ENCODE results near the gene MUC5AC. TPM values are rescaled to one million over a fixed set of nuclear protein-coding genes. Genes with fewer than 3 reads are reported as not detected.

MUC5AC gene
- total RNA-seq, 1 experiment from 2014 or later: under 0.01 TPM

DNA sequence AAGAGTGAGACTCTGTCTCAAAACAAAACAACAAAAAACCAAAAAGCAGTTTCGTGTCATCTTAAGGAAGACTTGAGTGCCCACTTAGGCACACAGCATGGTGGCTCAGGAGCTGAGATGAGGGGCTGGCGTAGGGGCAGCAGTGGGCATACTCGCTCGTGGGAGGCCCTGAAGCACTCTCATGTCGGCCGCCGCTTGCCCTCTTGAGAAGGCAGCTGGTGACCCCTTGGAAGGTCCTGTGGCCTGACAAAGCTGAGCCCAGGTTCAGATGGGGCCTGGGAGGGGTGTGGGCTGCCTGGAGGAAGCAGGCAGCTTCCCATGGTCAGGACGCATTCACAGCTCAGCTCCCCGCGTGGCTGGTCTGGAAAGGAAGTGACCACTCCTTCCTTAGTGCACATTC lies 80.1 kb downstream of the MUC5AC start:
- DNase-seq (ENCODE audit: low read depth, low spot score) (no peak), ATAC-seq (no peak)
- Histone ChIP-seq H3K27ac (ENCODE audit: low read depth, low read length) (no peak overlapping the region), H3K4me1 (ENCODE audit: control insufficient read depth in 1 of 2, insufficient read depth in 2 of 2, low read length in 2 of 2) (peaks cover 0 to 6% of the 10 kb centered on the region in 2 experiments; a peak in 1 of 4 replicates), H4K20me1 (ENCODE audit: insufficient read depth) (no peaks in the 10 kb centered on the region), H3K4me2 (ENCODE audit: low read length) (no peak overlapping the region), H2AFZ (ENCODE audit: low read depth, low read length, poor library complexity, severe bottlenecking) (no peak overlapping the region), H3K9ac (ENCODE audit: low read length) (no peak overlapping the region), H3K79me2 (ENCODE audit: insufficient read depth, low read length) (no peaks in the 10 kb centered on the region), H3K9me3 (ENCODE audit: control insufficient read depth in 1 of 2, insufficient read depth in 1 of 2, low read depth in 1 of 2, low read length in 2 of 2) (no peaks in the 10 kb centered on the region), H3K36me3 (ENCODE audit: control insufficient read depth in 1 of 2, insufficient read depth in 2 of 2, low read length in 2 of 2) (no peaks in the 10 kb centered on the region), H3K27me3 (ENCODE audit: insufficient read depth, low read length) (no peaks in the 10 kb centered on the region), H3K4me3 (replicated peaks in 1 of 2; ENCODE audit: low read depth in 1 of 2, low read length in 2 of 2) (no peak overlapping the region), H3K9me2 (ENCODE audit: insufficient read depth) (no peaks in the 10 kb centered on the region)
- ChIA-PET POLR2A (no interaction called here), CTCF (no interaction called here), RAD21 (ENCODE audit: low non-redundant PET in 1 of 2, low total read pairs in 2 of 2, uncharacterized antibody in 2 of 2, unreplicated experiment in 2 of 2) (no interaction called here)
- no TSS peak for BruUV-seq (replicated peaks)
- intact Hi-C loops (cut with micrococcal nuclease): no loop called here
- TF ChIP-seq, protein P1, sequence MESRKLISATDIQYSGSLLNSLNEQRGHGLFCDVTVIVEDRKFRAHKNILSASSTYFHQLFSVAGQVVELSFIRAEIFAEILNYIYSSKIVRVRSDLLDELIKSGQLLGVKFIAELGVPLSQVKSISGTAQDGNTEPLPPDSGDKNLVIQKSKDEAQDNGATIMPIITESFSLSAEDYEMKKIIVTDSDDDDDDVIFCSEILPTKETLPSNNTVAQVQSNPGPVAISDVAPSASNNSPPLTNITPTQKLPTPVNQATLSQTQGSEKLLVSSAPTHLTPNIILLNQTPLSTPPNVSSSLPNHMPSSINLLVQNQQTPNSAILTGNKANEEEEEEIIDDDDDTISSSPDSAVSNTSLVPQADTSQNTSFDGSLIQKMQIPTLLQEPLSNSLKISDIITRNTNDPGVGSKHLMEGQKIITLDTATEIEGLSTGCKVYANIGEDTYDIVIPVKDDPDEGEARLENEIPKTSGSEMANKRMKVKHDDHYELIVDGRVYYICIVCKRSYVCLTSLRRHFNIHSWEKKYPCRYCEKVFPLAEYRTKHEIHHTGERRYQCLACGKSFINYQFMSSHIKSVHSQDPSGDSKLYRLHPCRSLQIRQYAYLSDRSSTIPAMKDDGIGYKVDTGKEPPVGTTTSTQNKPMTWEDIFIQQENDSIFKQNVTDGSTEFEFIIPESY (IDR thresholded peaks at IDR 0.05; ENCODE audit: extremely low read depth, insufficient replicate concordance, low read length): no peak
- TF ChIP-seq, protein P2, sequence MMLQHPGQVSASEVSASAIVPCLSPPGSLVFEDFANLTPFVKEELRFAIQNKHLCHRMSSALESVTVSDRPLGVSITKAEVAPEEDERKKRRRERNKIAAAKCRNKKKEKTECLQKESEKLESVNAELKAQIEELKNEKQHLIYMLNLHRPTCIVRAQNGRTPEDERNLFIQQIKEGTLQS (IDR thresholded peaks at IDR 0.05): no peak
- no peak for TF ChIP-seq EZH2 (IDR thresholded peaks at IDR 0.05)
- no peak for TF ChIP-seq SP1 (IDR thresholded peaks at IDR 0.05; ENCODE audit: low read depth)
- TF ChIP-seq POLR2A (IDR thresholded peaks at IDR 0.05; ENCODE audit: borderline replicate concordance, extremely low read depth, insufficient read depth, insufficient read length): no peak
- TF ChIP-seq YY1 (IDR thresholded peaks at IDR 0.05; ENCODE audit: extremely low read depth, insufficient replicate concordance, low read depth, low read length): no peak
- TF ChIP-seq, protein P3, sequence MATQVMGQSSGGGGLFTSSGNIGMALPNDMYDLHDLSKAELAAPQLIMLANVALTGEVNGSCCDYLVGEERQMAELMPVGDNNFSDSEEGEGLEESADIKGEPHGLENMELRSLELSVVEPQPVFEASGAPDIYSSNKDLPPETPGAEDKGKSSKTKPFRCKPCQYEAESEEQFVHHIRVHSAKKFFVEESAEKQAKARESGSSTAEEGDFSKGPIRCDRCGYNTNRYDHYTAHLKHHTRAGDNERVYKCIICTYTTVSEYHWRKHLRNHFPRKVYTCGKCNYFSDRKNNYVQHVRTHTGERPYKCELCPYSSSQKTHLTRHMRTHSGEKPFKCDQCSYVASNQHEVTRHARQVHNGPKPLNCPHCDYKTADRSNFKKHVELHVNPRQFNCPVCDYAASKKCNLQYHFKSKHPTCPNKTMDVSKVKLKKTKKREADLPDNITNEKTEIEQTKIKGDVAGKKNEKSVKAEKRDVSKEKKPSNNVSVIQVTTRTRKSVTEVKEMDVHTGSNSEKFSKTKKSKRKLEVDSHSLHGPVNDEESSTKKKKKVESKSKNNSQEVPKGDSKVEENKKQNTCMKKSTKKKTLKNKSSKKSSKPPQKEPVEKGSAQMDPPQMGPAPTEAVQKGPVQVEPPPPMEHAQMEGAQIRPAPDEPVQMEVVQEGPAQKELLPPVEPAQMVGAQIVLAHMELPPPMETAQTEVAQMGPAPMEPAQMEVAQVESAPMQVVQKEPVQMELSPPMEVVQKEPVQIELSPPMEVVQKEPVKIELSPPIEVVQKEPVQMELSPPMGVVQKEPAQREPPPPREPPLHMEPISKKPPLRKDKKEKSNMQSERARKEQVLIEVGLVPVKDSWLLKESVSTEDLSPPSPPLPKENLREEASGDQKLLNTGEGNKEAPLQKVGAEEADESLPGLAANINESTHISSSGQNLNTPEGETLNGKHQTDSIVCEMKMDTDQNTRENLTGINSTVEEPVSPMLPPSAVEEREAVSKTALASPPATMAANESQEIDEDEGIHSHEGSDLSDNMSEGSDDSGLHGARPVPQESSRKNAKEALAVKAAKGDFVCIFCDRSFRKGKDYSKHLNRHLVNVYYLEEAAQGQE (IDR thresholded peaks at IDR 0.05; ENCODE audit: low read depth): no peak
- TF ChIP-seq EZH2phosphoT487 (IDR thresholded peaks at IDR 0.05; ENCODE audit: borderline replicate concordance): no peak
- no peak for TF ChIP-seq POLR2AphosphoS5 (IDR thresholded peaks at IDR 0.05; ENCODE audit: low read depth, low read length)
- TF ChIP-seq EGR1 (IDR thresholded peaks at IDR 0.05; ENCODE audit: low read depth): no peak
- TF ChIP-seq, protein P4, sequence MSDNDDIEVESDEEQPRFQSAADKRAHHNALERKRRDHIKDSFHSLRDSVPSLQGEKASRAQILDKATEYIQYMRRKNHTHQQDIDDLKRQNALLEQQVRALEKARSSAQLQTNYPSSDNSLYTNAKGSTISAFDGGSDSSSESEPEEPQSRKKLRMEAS (IDR thresholded peaks at IDR 0.05): no peak
